HT1080 (cell line): ENCODE results near the gene SHC2. TPM values are rescaled to one million over a fixed set of nuclear protein-coding genes. Genes with fewer than 3 reads are reported as not detected.
"Not testable (repeated sequence)": the region's sequence is repeated elsewhere in the genome, so short reads cannot be mapped to it uniquely, and the experiment has no call there.

ENCODE experiments used
- DNase-seq: peaks from one replicate; pipeline ENCODE4 v3.0.0-alpha.2; 2015; ENCODE audit warnings: low read depth
- total RNA-seq: library from RNA; depleted of rRNA; stranded (reverse); fragments of >200 nt; shearing (Covaris generic); gene quantifications from 2 replicates; pipeline ENCODE4 v1.2.3, GENCODE V29; 2014

Gene SHC2
- total RNA-seq, 1 experiment from 2014 or later: 0.03 TPM

GRCh38 chr19:427675-428074, 33.2 kb downstream of the SHC2 start:
- DNase-seq: not testable (repeated sequence)

GRCh38 chr19:426725-427445, 33.9 kb downstream of the SHC2 start:
- no peak for DNase-seq

DNA sequence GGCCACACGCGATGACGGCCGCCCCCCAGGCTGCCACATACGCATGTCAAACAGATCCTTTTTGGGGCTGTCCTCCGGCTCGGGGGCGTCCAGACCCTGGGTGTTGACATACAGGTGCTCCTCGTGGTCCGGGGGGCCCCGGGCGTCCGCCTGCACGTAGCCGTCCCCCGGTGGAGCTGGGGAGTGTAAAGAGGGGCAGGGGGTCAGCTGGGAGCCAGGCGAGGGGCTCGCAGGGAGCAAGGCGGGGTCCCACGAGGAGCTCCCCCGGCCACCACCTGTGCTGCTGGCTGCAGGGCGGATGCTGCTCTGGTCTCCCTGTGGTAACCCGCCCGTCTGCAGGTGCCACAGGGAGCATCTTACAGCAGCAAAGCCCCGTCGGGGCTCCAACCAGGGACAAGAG, 35.8 kb downstream of the SHC2 start:
- no peak for DNase-seq

DNA sequence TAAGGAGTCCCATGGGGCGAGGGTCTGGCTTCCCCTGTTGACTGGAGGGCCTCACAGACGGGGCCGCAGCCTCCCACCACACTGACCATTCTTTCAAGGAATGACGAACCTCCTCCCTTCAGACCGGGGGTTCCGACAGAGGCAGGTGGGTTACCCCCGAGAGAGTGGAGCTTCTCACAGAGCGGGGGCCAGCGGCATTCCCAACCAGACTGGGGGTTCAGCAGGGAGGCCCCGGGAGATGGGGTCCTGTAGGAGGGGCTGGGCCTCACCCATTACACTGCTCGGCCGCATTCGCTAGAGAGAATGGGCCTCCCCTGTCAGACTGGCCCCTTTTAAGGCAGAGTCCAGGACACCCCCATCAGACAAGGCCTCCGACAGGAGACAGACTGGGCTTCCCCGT, 36.3 kb downstream of the SHC2 start:
- DNase-seq: no peak

DNA sequence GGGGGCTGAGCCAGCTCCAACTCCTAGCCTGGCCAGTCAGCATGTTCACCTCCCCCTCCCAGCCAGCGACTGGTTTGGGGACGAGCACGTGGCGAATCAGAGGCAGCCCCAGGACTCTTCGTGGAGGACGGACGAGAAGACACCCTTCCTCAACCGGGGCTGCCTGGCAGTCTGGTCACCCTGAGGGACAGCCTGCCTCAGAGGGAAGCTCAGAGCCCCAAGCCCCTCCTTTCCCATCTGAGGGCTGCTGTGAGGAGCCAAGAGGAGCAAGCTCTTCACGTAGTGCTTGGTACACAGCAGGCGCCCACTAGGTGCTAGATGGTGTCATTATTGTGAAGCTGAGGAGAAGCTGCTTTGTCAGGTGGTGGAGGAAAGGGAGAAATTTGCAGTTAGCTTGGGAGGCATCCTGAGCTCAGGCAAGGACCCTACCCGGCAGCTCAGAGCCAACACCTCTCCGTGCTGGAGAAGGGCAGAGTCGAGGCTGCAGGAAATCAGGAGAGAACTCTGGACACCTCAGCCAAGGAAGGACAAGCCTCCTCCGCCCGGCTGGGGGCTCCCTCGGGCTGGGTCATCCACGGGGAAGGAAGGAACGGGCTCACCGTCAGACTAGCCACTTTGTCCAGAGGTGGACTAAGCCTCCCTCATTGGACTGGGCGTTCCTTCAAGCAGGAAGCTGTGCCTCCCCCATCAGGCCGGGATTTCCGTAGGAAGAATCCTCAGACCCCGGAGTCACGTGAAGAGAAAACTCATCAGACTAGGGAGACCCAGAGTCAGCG, 37.0 kb downstream of the SHC2 start:
- DNase-seq: no peak

DNA sequence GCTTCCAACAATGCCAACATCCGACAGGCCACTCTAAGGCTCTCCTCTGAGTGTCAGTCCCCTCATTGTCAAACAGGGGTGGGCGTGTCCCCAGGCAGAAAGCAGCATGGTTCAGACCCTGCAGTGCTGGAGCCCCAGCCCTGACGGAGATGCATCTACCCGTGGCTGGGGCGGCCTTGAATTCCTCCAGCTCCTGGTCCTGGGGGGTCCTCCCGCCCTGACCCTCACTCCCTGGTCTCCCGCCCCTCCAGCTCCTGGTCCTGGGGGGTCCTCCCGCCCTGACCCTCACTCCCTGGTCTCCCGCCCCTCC, 38.0 kb downstream of the SHC2 start:
- not testable (repeated sequence) for DNase-seq

- DNase-seq: no peak
Observed at GRCh38 chr19:422213-422916, 38.5 kb downstream of the SHC2 start.

- DNase-seq: no peak
Observed at GRCh38 chr19:419721-420515, 40.9 kb downstream of the SHC2 start.

DNA sequence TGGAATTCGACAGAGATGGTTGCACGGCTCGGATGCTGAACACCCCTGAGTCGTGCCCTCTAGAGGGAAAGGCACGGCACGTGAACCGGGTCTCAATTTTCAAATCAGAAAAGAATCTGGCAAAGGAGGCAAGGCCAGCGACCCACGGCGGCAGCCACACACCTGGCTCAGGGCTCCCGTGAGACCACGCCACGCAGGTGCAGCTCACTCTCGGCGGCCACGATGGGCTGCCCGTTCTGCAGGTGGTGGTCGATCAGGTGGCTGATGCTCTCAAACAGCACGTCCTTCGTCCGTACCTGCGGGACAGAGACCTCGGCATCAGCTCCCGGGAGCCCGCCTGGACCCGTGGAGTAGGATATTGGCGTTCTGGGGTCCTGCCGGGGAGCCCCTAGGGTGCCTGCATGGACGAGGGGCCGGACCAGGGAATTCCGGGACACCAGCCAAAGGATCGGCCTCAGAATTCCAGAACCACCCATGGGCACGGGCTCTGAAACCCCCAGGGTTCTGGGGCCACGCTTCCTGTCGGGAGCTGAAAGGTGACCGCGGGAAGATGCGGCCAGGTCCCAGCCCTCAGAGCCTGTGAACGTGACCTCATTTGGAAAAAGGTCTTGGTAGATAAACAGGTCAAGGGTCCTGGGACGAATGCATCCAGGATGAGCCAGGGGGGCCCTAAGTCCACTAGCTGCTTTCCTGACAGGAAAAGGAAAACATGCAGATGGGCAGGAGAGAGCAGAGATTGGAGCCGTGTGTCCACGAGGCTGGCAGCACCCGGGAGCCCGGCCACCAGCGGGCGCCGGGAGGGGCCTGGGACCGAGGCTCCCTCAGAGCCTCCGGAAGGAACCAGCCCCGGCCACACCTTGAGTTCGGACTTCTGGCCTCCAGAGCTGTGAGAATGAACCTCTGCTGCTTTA, 41.8 kb downstream of the SHC2 start:
- DNase-seq: no peak

- no peak for DNase-seq
Observed at GRCh38 chr19:416416-416815, 44.4 kb downstream of the SHC2 start.

- DNase-seq: no peak
Observed at GRCh38 chr19:415292-415691, 45.5 kb downstream of the SHC2 start.

DNA sequence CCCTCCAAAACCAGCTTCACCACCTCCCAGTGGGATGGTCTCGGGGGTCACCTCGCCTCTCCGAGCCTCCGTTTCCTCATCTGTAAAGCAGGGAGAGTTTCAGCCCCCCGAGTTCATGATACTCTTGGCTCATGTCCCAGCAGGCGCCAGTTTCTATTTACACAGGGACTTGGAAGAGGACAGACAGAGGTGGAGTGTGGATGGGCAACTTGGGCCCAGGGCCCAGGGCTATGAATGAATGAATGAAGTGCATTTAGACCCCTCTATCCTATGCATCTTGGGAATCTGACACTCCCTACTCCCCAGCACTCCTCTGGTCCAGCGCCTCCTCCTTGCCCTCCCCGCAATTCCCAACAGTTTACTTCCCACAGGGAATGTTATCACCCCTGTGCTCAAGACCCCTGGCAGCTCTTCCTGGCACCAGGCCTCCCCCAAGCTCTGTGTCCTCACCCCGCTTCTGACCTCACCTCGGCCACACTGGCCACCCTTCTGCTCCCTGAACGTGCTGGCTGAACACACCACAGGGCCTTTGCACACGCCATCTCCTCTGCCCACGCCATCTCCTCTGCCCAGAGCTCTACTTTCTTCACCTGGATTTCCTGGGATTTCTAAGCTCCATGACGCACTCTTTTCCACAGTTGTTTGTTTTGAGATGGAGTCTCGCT, 46.9 kb downstream of the SHC2 start:
- no peak for DNase-seq

DNA sequence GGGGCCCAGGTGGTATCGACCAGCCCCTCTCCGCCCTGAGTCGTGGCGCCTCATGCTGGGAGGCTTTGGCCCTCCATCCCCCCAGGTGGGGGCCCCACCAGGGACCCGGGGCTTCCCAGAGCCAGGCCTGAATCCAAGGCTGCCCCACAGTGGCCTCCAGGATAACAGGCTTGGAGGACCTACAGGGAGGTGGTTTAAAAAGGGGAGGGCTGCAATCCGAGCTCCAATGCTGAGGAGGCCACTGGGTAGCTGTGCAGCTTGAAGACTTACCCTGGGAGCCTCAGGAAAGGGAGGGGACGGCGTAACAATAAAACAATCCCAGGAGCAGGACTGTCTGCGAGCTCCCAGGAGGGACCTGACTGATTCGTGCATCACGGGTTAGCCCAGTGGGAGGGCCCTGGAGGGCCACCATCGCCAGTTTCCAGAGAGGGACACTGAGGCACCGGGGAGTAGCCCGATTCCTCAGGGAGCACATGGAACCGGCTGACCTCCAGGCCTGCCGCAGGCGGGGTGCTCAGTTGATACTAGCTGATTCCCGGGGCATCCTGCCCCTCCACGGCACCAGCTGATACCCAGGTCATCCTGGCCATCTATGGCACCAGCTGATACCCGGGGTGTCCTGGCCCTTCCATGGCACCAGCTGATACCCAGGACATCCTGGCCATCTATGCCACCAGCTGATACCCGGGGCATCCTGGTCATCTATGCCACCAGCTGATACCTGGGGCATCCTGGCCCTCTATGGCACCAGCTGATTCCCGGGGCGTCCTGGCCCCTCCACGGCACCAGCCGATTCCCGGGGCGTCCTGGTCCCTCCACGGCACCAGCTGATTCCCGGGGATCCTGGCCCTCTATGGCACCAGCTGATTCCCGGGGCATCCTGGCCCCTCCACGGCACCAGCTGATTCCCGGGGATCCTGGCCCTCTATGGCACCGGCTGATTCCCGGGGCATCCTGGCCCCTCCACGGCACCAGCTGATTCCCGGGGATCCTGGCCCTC, 48.2 kb downstream of the SHC2 start:
- no peak for DNase-seq

DNA sequence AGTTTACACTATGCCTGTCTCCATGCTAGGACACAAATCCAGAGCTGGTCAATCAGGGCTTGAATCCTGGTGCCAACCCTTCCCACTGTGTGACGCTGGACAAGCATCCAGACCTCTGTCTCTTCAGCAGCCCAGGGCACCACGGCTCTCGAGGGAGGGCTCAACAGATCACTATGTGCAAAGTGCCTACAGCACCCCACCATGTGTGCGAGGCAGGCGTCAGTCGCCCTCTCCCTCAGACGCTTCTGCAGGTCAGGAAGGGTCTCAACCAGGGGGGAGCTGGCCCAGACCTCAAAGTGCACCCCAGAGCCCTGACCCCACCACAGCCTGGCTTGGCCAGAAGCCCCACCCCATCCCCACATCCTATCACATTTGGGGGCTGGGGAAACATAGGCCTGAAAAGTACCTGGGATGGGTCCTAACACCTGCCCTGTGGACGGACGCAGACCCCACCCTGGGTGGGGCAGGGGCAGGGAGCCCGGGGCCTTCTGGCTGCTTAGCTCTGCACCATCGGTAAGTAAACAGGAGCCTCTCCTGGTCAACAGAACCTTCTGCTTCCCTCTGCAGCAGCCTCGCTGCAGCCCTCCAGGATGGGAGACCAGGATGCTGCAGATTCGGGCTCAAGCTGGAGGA, 49.0 kb downstream of the SHC2 start:
- no peak for DNase-seq

- DNase-seq: not testable (repeated sequence)
Observed at GRCh38 chr19:411121-411722, 49.6 kb downstream of the SHC2 start.

DNA sequence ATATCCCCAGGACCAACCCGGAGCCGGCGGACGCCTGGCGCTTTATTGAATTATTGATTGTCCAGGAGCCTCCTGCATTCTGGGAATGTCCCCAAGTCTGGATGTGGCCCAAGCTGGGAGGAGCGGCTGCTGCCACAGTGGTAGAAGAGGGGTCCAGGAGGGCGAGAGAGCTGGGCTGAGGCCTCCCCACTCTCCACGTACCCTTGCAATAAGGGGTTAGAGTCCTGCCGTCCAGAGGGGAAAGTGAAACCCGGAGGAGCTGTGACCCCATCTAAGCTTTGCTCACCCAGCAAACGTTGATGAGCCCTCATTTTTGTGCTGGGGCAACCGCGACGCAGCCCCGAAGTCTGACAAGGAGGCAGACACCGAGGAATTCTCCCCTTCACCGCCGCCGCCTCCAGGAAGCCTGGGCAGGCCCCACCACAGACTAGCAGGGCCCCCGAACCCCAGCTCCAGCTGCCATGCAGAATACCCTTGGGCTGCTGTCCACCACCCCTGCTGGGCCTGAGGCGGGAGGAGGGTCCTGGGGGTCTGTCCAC, 50.5 kb downstream of the SHC2 start:
- DNase-seq: no peak

DNA sequence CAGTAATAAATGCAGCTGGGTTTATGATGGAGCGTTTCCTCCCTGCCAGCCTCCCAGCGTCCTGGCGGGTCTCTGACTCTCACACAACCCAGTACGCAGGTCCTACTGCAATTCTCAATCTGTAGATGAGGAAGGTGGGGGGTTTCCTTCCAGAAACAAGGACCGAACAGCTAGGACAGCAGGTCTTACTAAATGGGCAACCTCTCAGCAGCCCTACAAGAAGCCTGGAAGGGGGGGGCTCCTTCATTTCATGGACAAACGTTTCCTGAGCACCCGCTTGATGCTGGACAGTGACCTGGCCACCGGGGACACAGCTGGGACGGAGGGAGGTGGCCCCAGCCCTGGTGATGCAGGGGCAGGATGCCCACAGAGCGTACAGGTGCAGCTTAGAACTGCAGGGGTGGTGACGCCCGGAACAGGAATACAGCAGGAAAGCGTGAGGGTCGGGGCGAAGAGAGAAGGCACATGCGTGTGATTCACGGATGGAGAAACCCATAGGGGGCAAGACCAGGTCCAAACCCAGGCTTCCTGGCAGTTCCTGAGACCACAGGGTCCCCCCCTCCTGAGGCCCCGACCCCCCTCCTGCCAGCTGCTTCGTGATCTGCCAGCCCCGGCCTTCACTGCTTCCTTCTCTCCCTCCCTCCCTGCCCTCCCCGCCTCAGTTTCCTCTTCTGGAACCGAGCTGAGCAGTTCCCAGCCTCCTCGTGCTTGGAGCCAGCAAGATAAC, 51.2 kb downstream of the SHC2 start:
- DNase-seq: no peak
